Measurements from ENCODE around the gene MRPL38.

Gene MRPL38

DNA sequence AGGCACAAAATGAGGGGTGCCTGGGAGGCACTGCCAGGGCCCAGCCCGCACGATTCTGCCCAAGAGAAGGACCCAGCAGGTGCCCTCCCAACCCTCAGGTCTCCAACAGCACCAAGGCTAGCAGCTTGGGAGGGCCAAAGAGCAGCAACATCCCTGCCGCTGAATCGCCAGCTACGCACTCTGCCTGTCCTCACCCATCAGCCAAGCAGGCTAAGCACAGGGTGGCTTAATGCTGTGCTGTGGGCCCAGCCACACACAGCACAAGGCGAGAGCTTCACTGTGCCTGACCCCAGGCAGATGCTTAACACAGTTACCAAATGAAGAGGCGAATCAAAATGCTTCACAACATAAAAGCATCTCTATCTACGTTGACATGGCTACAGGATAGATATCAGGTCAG lies 10.6 kb upstream of the MRPL38 start:
- no peaks in the 10 kb centered on the region; the same call in 1 of the 2 replicates for H3K36me3 ChIP-seq (ENCODE audit: insufficient read depth, low read length)
- H3K27ac ChIP-seq: no peak overlapping the region
- H3K4me3 ChIP-seq: no peak overlapping the region
- no peak for TF ChIP-seq FOXP2 (optimal IDR thresholded peaks at IDR 0.05; ENCODE audit: control extremely low read depth, extremely low read length, insufficient read depth)
- H3K9ac ChIP-seq (ENCODE audit: insufficient read length): no peak overlapping the region
- no peaks in the 10 kb centered on the region for H3K9me3 ChIP-seq (ENCODE audit: low read depth, low read length)
- no peak for DNase-seq (ENCODE audit: low read depth, low spot score)

DNA sequence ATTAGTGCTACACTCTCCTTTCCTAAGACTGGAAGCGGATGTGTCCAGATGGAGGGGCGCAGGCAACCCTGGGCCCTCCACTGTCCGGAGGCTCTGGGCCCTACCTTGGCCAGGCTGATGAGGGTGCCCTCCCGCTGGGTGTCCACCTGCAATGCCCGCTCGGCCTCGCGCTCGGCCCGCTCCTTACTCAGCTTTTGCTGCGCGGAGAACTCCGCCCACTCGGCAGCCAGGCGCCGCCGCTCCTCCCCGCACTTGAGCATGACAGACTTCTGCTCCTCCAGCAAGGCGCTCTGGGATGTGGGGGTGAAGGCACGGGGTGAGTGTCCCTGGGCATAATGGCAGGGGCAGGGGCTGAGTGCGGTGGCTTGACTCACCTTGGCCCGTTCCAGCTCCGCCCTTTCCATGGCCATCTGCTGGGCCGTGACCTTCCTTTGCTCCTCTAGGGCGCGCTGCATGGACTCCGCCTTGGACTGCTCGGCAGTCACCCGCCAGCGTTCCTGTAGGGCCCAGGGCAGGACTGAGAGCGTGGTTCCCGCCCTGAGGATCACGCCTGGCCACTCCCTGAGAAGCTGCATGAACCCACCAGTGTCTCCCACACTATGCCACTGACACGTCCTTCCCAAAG lies 10.1 kb upstream of the MRPL38 start:
- Histone ChIP-seq H3K9me3 (ENCODE audit: low read depth, low read length) (no peaks in the 10 kb centered on the region), H3K36me3 (ENCODE audit: insufficient read depth, low read length) (no peaks in the 10 kb centered on the region), H3K27ac (no peak overlapping the region), H3K9ac (ENCODE audit: insufficient read length) (no peak overlapping the region), H3K4me3 (no peak overlapping the region)
- TF ChIP-seq POLR2AphosphoS5 (IDR thresholded peaks at IDR 0.05; ENCODE audit: borderline replicate concordance, low read depth, low read length) (no peak), FOXP2 (optimal IDR thresholded peaks at IDR 0.05; ENCODE audit: control extremely low read depth, extremely low read length, insufficient read depth) (no peak)
- DNase-seq (ENCODE audit: low read depth, low spot score): no peak

GRCh38 chr17:75913537-75914210 lies 9.0 kb upstream of the MRPL38 start:
- TF ChIP-seq POLR2AphosphoS5 (IDR thresholded peaks at IDR 0.05; ENCODE audit: borderline replicate concordance, low read depth, low read length): no peak
- TF ChIP-seq EZH2 (IDR thresholded peaks at IDR 0.05): no peak
- TF ChIP-seq FOXP2 (optimal IDR thresholded peaks at IDR 0.05; ENCODE audit: control extremely low read depth, extremely low read length, insufficient read depth): no peak
- Histone ChIP-seq H3K9ac (ENCODE audit: insufficient read length) (no peak overlapping the region), H3K36me3 (ENCODE audit: insufficient read depth, low read length) (no peaks in the 10 kb centered on the region), H3K9me3 (ENCODE audit: low read depth, low read length) (no peaks in the 10 kb centered on the region), H3K4me3 (no peak overlapping the region), H3K27ac (no peak overlapping the region)
- no peak for DNase-seq (ENCODE audit: low read depth, low spot score)

DNA sequence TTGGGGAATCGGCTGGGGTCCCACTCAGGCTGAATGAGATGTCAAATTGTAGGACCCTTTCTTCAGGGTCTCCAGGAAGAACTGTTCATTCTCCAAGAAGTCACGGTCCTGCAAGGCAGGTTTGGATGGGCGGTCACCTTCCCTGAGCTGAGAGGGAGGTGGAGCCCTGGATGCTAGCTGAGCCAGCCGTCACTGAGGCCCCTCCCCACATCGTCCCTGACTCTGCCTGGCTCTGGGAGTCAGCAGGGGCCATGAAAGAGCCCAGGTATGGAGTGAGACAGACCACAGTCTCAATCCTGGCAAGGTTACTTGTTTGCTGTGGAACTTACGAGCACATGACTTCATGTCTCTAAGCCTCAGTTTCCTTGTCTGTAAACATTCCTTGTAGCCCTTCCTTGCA lies 6.0 kb upstream of the MRPL38 start:
- Histone ChIP-seq H3K36me3 (ENCODE audit: insufficient read depth, low read length) (no peaks in the 10 kb centered on the region), H3K4me3 (no peak overlapping the region), H3K9me3 (ENCODE audit: low read depth, low read length) (no peaks in the 10 kb centered on the region), H3K9ac (ENCODE audit: insufficient read length) (no peak overlapping the region), H3K27ac (no peak overlapping the region)
- no peak for DNase-seq (ENCODE audit: low read depth, low spot score)
- TF ChIP-seq EZH2 (IDR thresholded peaks at IDR 0.05) (no peak), FOXP2 (optimal IDR thresholded peaks at IDR 0.05; ENCODE audit: control extremely low read depth, extremely low read length, insufficient read depth) (no peak), POLR2AphosphoS5 (IDR thresholded peaks at IDR 0.05; ENCODE audit: borderline replicate concordance, low read depth, low read length) (no peak)

GRCh38 chr17:75909812-75910274 lies 5.2 kb upstream of the MRPL38 start:
- no peak for TF ChIP-seq FOXP2 (optimal IDR thresholded peaks at IDR 0.05; ENCODE audit: control extremely low read depth, extremely low read length, insufficient read depth)
- no peak for TF ChIP-seq POLR2AphosphoS5 (IDR thresholded peaks at IDR 0.05; ENCODE audit: borderline replicate concordance, low read depth, low read length)
- TF ChIP-seq EZH2 (IDR thresholded peaks at IDR 0.05): no peak
- Histone ChIP-seq H3K9ac (ENCODE audit: insufficient read length) (no peak overlapping the region), H3K27ac (0 out of 2 replicates have a peak overlapping the region, but pooled peaks have one; percentile 13), H3K9me3 (ENCODE audit: low read depth, low read length) (no peaks in the 10 kb centered on the region), H3K4me3 (no peak overlapping the region), H3K36me3 (ENCODE audit: insufficient read depth, low read length) (no peaks in the 10 kb centered on the region)
- no peak for DNase-seq (ENCODE audit: low read depth, low spot score)

DNA sequence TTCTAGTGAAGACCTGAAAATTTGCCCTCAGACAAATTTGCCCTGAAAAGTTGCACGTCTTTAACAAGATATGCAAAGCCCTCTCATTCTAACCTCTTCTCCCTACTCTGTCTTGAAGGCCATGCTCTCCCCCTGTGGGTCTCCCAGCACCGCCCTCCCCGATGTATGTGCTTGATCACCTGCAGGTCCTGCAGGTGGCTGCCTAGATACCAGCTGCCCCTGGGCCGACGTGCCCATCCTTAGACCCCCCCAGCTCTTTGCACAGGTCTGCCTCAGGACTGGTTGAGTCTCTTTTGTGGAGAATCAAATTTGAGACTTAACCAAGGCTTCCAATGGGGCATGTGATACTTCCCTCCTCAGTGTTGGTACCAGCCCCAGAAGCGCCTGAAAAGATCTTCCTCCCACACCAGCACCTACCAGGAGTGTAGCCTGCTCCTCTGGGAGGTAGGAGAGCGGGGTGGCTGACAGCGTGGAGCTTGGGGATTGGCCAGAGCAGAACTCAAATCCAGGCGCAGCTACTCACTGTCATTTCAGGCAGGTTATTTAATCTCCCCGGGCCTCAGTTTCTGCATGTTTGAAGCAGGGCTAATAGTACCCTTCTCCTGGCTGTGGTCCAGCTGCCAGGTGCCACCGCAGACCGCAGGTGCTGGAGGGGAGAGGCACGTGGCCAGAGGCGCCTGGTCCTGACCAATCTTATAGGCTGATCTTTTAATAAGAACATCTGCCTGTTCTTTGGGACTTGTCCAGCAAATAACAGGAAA lies 4.5 kb upstream of the MRPL38 start:
- no peak overlapping the region for H3K27ac ChIP-seq
- no peak overlapping the region for H3K4me3 ChIP-seq
- H3K9ac ChIP-seq (ENCODE audit: insufficient read length): no peak overlapping the region
- no peak for DNase-seq (ENCODE audit: low read depth, low spot score)
- no peaks in the 10 kb centered on the region for H3K9me3 ChIP-seq (ENCODE audit: low read depth, low read length)
- TF ChIP-seq POLR2AphosphoS5 (IDR thresholded peaks at IDR 0.05; ENCODE audit: borderline replicate concordance, low read depth, low read length) (no peak), EZH2 (IDR thresholded peaks at IDR 0.05) (no peak), FOXP2 (optimal IDR thresholded peaks at IDR 0.05; ENCODE audit: control extremely low read depth, extremely low read length, insufficient read depth) (no peak)
- no peaks in the 10 kb centered on the region for H3K36me3 ChIP-seq (ENCODE audit: insufficient read depth, low read length)

GRCh38 chr17:75908201-75908600 lies 3.5 kb upstream of the MRPL38 start:
- Histone ChIP-seq H3K36me3 (ENCODE audit: insufficient read depth, low read length) (no peaks in the 10 kb centered on the region), H3K9me3 (ENCODE audit: low read depth, low read length) (no peaks in the 10 kb centered on the region), H3K27ac (no peak overlapping the region), H3K9ac (ENCODE audit: insufficient read length) (no peak overlapping the region), H3K4me3 (no peak overlapping the region)
- TF ChIP-seq POLR2AphosphoS5 (IDR thresholded peaks at IDR 0.05; ENCODE audit: borderline replicate concordance, low read depth, low read length): no peak
- TF ChIP-seq EZH2 (IDR thresholded peaks at IDR 0.05): no peak
- TF ChIP-seq FOXP2 (optimal IDR thresholded peaks at IDR 0.05; ENCODE audit: control extremely low read depth, extremely low read length, insufficient read depth): no peak
- no peak for DNase-seq (ENCODE audit: low read depth, low spot score)

- no peak for TF ChIP-seq FOXP2 (optimal IDR thresholded peaks at IDR 0.05; ENCODE audit: control extremely low read depth, extremely low read length, insufficient read depth)
- no peak for TF ChIP-seq EZH2 (IDR thresholded peaks at IDR 0.05)
- no peak for TF ChIP-seq POLR2AphosphoS5 (IDR thresholded peaks at IDR 0.05; ENCODE audit: borderline replicate concordance, low read depth, low read length)
- Histone ChIP-seq H3K36me3 (ENCODE audit: insufficient read depth, low read length) (peaks cover 7% of the 10 kb centered on the region; the same call in 1 of the 2 replicates), H3K4me3 (no peak overlapping the region), H3K27ac (no peak overlapping the region), H3K9me3 (ENCODE audit: low read depth, low read length) (no peaks in the 10 kb centered on the region), H3K9ac (ENCODE audit: insufficient read length) (no peak overlapping the region)
- DNase-seq (ENCODE audit: low read depth, low spot score): no peak
Observed at GRCh38 chr17:75906143-75906884, 1.6 kb upstream of the MRPL38 start.
